IMR-90 (cell line): ENCODE results near the gene ISM1. TPM values are rescaled to one million over a fixed set of nuclear protein-coding genes. Genes with fewer than 3 reads are reported as not detected.

Experiments
- ATAC-seq: fragments of 200-7000 bp; cut with Tn5 transposase; 2 replicates; pipeline ENCODE4 v1.9.1; 2020; ENCODE audit warnings: low read depth, mild to moderate bottlenecking, moderate library complexity
- BruUV-seq: library from RNA; stranded (reverse); fragments of 400-500 nt; replicated peaks from 2 replicates; lab custom pipeline; 2021; lab: Mats Ljungman, UMichigan
- CTCF ChIA-PET: fragments of 300-600 bp; formaldehyde crosslinking; extraction: SDS; loops from one replicate; lab custom pipeline; 2021; ENCODE audit warnings: antibody characterized with exemption; lab: Yijun Ruan, JAX
- POLR2A ChIA-PET: fragments of 300-600 bp; sonication (Branson Sonifier 250); formaldehyde crosslinking; loops from one replicate; lab custom pipeline; 2022; ENCODE audit warnings: antibody characterized with exemption; ENCODE audit not compliant: unreplicated experiment; lab: Charles Lee
- DNase-seq: peaks from one replicate; pipeline ENCODE4 v3.0.0; 2013
- H2AFZ ChIP-seq: replicated peaks from 2 replicates; pipeline ENCODE3; 2013; ENCODE audit warnings: low read length, mild to moderate bottlenecking; ENCODE audit not compliant: poor library complexity
- H2AK5ac ChIP-seq: 2 replicates; pipeline ENCODE4 v1.6.1; 2013; ENCODE audit warnings: low read depth, low read length, inconsistent platforms
- H2AK9ac ChIP-seq: replicated peaks from 2 replicates; pipeline ENCODE3; 2013; ENCODE audit warnings: mild to moderate bottlenecking, low read depth, low read length, moderate library complexity; ENCODE audit not compliant: poor library complexity
- H2BK120ac ChIP-seq: 2 replicates; pipeline ENCODE4 v1.6.1; 2013; ENCODE audit warnings: low read depth, low read length, inconsistent platforms
- H2BK15ac ChIP-seq: 3 replicates; pipeline ENCODE4 v1.6.1; 2013; ENCODE audit warnings: low read depth, low read length, inconsistent platforms
- H2BK20ac ChIP-seq: 2 replicates; pipeline ENCODE4 v1.6.1; 2013; ENCODE audit warnings: low read depth, mild to moderate bottlenecking, inconsistent platforms, low read length, moderate library complexity
- H2BK5ac ChIP-seq: 2 replicates; pipeline ENCODE4 v1.6.1; 2013; ENCODE audit warnings: mild to moderate bottlenecking, low read depth, low read length, inconsistent platforms; ENCODE audit not compliant: poor library complexity, severe bottlenecking
- H3K14ac ChIP-seq: replicated peaks from 2 replicates; pipeline ENCODE4 v1.6.1; 2013; ENCODE audit warnings: low read depth, low read length, inconsistent platforms
- H3K18ac ChIP-seq: 2 replicates; pipeline ENCODE4 v1.6.1; 2013; ENCODE audit warnings: low read depth, low read length, control low read depth
- H3K23ac ChIP-seq: 2 replicates; pipeline ENCODE4 v1.6.1; 2013; ENCODE audit warnings: low read depth, low read length, inconsistent platforms
- H3K27ac ChIP-seq: 2 replicates; pipeline ENCODE4 v1.5.1; 2013; ENCODE audit warnings: mild to moderate bottlenecking, control low read depth, low read length; ENCODE audit not compliant: insufficient read depth
- H3K27me3 ChIP-seq: 2 replicates; pipeline ENCODE4 v1.6.1; 2013; ENCODE audit warnings: low read length; ENCODE audit not compliant: control insufficient read depth, insufficient read depth
- H3K36me3 ChIP-seq: 2 replicates; pipeline ENCODE4 v1.6.1; 2013; ENCODE audit warnings: low read length, mixed read lengths; ENCODE audit not compliant: control insufficient read depth, insufficient read depth
- H3K4ac ChIP-seq: 2 replicates; pipeline ENCODE4 v1.6.1; 2013; ENCODE audit warnings: low read depth, low read length, inconsistent platforms
- H3K4me1 ChIP-seq: 2 replicates; pipeline ENCODE4 v1.6.1; 2013; ENCODE audit warnings: low read length, mixed read lengths; ENCODE audit not compliant: control insufficient read depth, insufficient read depth
- H3K4me2 ChIP-seq: 2 replicates; pipeline ENCODE4 v1.6.1; 2013; ENCODE audit warnings: low read depth, mild to moderate bottlenecking, control low read depth, low read length, moderate library complexity
- H3K4me3 ChIP-seq: 2 replicates; pipeline ENCODE4 v1.5.1; 2013; ENCODE audit warnings: low read depth, mild to moderate bottlenecking, control low read depth, low read length, moderate library complexity; ENCODE audit not compliant: insufficient read depth
- H3K56ac ChIP-seq: 2 replicates; pipeline ENCODE4 v1.6.1; 2013; ENCODE audit warnings: low read length, inconsistent platforms; ENCODE audit not compliant: insufficient read depth; ENCODE audit errors: extremely low read depth
- H3K79me1 ChIP-seq, 2 experiments: 2 replicates each; pipeline ENCODE4 v1.6.1; 2013; ENCODE audit warnings: low read length in 2 of 2, inconsistent platforms in 1 of 2, low read depth in 1 of 2
- H3K9ac ChIP-seq: 2 replicates; pipeline ENCODE4 v1.6.1; 2013; ENCODE audit warnings: low read depth, low read length, control low read depth
- H3K9me1 ChIP-seq: 2 replicates; pipeline ENCODE4 v1.6.1; 2013; ENCODE audit warnings: low read length, inconsistent platforms; ENCODE audit not compliant: insufficient read depth
- H3K9me3 ChIP-seq: 2 replicates; pipeline ENCODE4 v1.6.1; 2013; ENCODE audit warnings: low read length; ENCODE audit not compliant: control insufficient read depth, insufficient read depth
- H4K20me1 ChIP-seq: 2 replicates; pipeline ENCODE4 v1.6.1; 2013; ENCODE audit warnings: low read length, inconsistent platforms; ENCODE audit not compliant: insufficient read depth
- H4K5ac ChIP-seq: 2 replicates; pipeline ENCODE4 v1.6.1; 2013; ENCODE audit warnings: mild to moderate bottlenecking, low read depth, low read length, control low read depth
- H4K8ac ChIP-seq, 2 experiments: 2 replicates each; pipeline ENCODE4 v1.6.1; 2013; ENCODE audit warnings: low read depth in 2 of 2, low read length in 2 of 2, control low read depth in 1 of 2, inconsistent platforms in 1 of 2
- H4K91ac ChIP-seq: 2 replicates; pipeline ENCODE4 v1.6.1; 2013; ENCODE audit warnings: low read depth, low read length, inconsistent platforms; ENCODE audit not compliant: insufficient read depth
- BHLHE40 ChIP-seq: fragments of 150-350 bp; IDR thresholded peaks from 2 replicates; pipeline ENCODE4 v1.6.1; 2016; ENCODE audit warnings: mild to moderate bottlenecking, low read depth, low read length
- CEBPB ChIP-seq: IDR thresholded peaks from 2 replicates; pipeline ENCODE4 v1.6.1; 2012; ENCODE audit warnings: low read depth, low read length, improper control_type of control experiment
- CHD1 ChIP-seq: IDR thresholded peaks from 2 replicates; pipeline ENCODE4 v1.6.1; 2012; ENCODE audit warnings: low read depth, low read length, improper control_type of control experiment
- CTCF ChIP-seq: conservative IDR thresholded peaks from 2 replicates; pipeline ENCODE4 v1.5.1; 2012; ENCODE audit warnings: mild to moderate bottlenecking, low read depth, low read length, improper control_type of control experiment
- ELK1 ChIP-seq: fragments of 150-350 bp; IDR thresholded peaks from 2 replicates; pipeline ENCODE4 v1.6.1; 2016; ENCODE audit warnings: low read depth, mild to moderate bottlenecking, low read length, moderate library complexity, borderline replicate concordance
- FOS ChIP-seq: fragments of 150-350 bp; IDR thresholded peaks from 2 replicates; pipeline ENCODE4 v1.6.1; 2016; ENCODE audit warnings: low read depth, low read length
- MAFK ChIP-seq: IDR thresholded peaks from 2 replicates; pipeline ENCODE4 v1.6.1; 2012; ENCODE audit warnings: low read depth, low read length, improper control_type of control experiment
- MAZ ChIP-seq: IDR thresholded peaks from 2 replicates; pipeline ENCODE4 v1.6.1; 2012; ENCODE audit warnings: low read depth, mild to moderate bottlenecking, low read length, improper control_type of control experiment, moderate library complexity, borderline replicate concordance
- MXI1 ChIP-seq: IDR thresholded peaks from 2 replicates; pipeline ENCODE4 v1.6.1; 2012; ENCODE audit warnings: low read depth, mild to moderate bottlenecking, low read length, moderate library complexity, borderline replicate concordance
- NFE2L2 ChIP-seq: fragments of 150-350 bp; IDR thresholded peaks from 2 replicates; pipeline ENCODE4 v1.6.1; 2016; ENCODE audit warnings: low read depth, mild to moderate bottlenecking, low read length
- POLR2A ChIP-seq: IDR thresholded peaks from 2 replicates; pipeline ENCODE4 v1.6.1; 2012; ENCODE audit warnings: mild to moderate bottlenecking, low read depth, low read length
- RAD21 ChIP-seq: IDR thresholded peaks from 2 replicates; pipeline ENCODE4 v1.6.1; 2012; ENCODE audit warnings: low read length, improper control_type of control experiment
- RCOR1 ChIP-seq: IDR thresholded peaks from 2 replicates; pipeline ENCODE4 v1.6.1; 2012; ENCODE audit warnings: mild to moderate bottlenecking, low read length, improper control_type of control experiment; ENCODE audit not compliant: insufficient replicate concordance
- RFX5 ChIP-seq: IDR thresholded peaks from 2 replicates; pipeline ENCODE4 v1.8.0; 2012; ENCODE audit warnings: low read depth, mild to moderate bottlenecking, low read length, moderate library complexity
- SMC3 ChIP-seq: fragments of 150-350 bp; IDR thresholded peaks from 2 replicates; pipeline ENCODE4 v1.6.1; 2016; ENCODE audit warnings: low read depth, mild to moderate bottlenecking, antibody characterized with exemption, low read length, moderate library complexity
- USF2 ChIP-seq: fragments of 150-350 bp; IDR thresholded peaks from 2 replicates; pipeline ENCODE4 v1.6.1; 2017; ENCODE audit warnings: mild to moderate bottlenecking, antibody characterized with exemption, low read length, low read depth
- WGBS, 2 experiments: methylation state at CpG; one replicate each; pipeline versions ENCODE4 v1.1.5 to v1.1.7; 2013; ENCODE audit warnings: missing lambda C conversion rate in 2 of 2; ENCODE audit not compliant: insufficient read length in 1 of 2; ENCODE audit errors: extremely low coverage in 2 of 2; 5-methylcytosine and 5-hydroxymethylcytosine counted together
- dilution Hi-C: fragments of 300-500 bp; cut with HindIII; formaldehyde crosslinking; loops from one replicate; pipeline ENCODE4 v1.14.3; 2018; ENCODE audit warnings: low sequenced_read_pairs; ENCODE audit not compliant: unreplicated experiment
- in situ Hi-C: fragments of 300-500 bp; cut with MboI; formaldehyde crosslinking; loops from 3 replicates; pipeline ENCODE4 v1.14.3; 2019; ENCODE audit warnings: low sequenced_read_pairs, inconsistent platforms, mixed read lengths
- intact Hi-C: fragments of 100-400 bp; cut with micrococcal nuclease; formaldehyde crosslinking; loops from 2 replicates; pipeline ENCODE4 v1.10.0; 2022
- polyA plus RNA-seq, 3 experiments: library from polyadenylated mRNA; depleted of rRNA; stranded (reverse); fragments of >200 nt; gene quantifications; 2 replicates each; pipeline ENCODE4 v1.2.3, GENCODE V29; 2012; ENCODE audit warnings: low replicate concordance in 1 of 3
- total RNA-seq: library from RNA; depleted of rRNA; stranded (reverse); fragments of >200 nt; gene quantifications from 2 replicates; pipeline ENCODE4 v1.2.3, GENCODE V29; 2012

Gene ISM1
- total and polyA plus RNA-seq, 2 of the 4 experiments (the other 2 are of a cell fraction) = not detected

- BruUV-seq = no TSS peak
- H3K36me3 ChIP-seq = no peaks in the 10 kb centered on the region
Observed at GRCh38 chr20:13259921-13260320, 38.8 kb downstream of the ISM1 start.

More at GRCh38 chr20:13259921-13260320, 38.8 kb downstream of the ISM1 start:
- Histone ChIP-seq H2BK20ac (no peak overlapping the region), H3K18ac (no peak overlapping the region), H3K4me3 (no peak overlapping the region), H2BK120ac (no peak overlapping the region), H4K91ac (no peak overlapping the region), H3K4ac (no peak overlapping the region), H3K23ac (no peak overlapping the region), H2AK9ac (no peak overlapping the region), H2AFZ (no peak overlapping the region), H3K9ac (no peak overlapping the region), H3K27ac (no peak overlapping the region), H4K8ac (no peak overlapping the region), H3K14ac (no peak overlapping the region), H2BK5ac (no peak overlapping the region), H3K79me1 (no peaks in the 10 kb centered on the region), H3K27me3 (no peaks in the 10 kb centered on the region; the same call in 1 of the 2 replicates), H2BK15ac (no peak overlapping the region), H3K4me1 (no peaks in the 10 kb centered on the region), H4K20me1 (no peaks in the 10 kb centered on the region), H3K4me2 (no peak overlapping the region), H3K56ac (no peak overlapping the region), H2AK5ac (no peak overlapping the region), H4K5ac (no peak overlapping the region), H3K9me3 (no peaks in the 10 kb centered on the region), H3K9me1 (no peaks in the 10 kb centered on the region)
- in situ Hi-C loops (no loop called here), dilution Hi-C loops (no loop called here), intact Hi-C loops (loop anchor here (5.0 kb wide), 2 partner anchors 287 to 333 kb away; no protein-coding TSS in a partner anchor)
- CTCF ChIA-PET = interaction anchor here (0.6 kb wide), 2 partner anchors 18 to 122 kb away, joined by 3 to 4 read pairs; no protein-coding TSS in a partner anchor
- ATAC-seq (no peak), DNase-seq (no peak)
- TF ChIP-seq MAZ (no peak), FOS (no peak), CEBPB (no peak), CHD1 (no peak), POLR2A (no peak), USF2 (no peak), RFX5 (no peak), SMC3 (no peak), RCOR1 (no peak), BHLHE40 (no peak), RAD21 (no peak), MAFK (no peak), NFE2L2 (no peak), ELK1 (no peak), CTCF (no peak), MXI1 (no peak)
- no CpG with 5 or more reads among the region's 3 CpGs for WGBS, 2 experiments
- POLR2A ChIA-PET = no interaction called here
